SIG-M5 treated with dmso at 0.1 percent for 504 hours (cell line): Measurements from ENCODE around the gene ZNF846.
"Not testable (repeated sequence)": the region's sequence is repeated elsewhere in the genome, so short reads cannot be mapped to it uniquely, and the experiment has no call there.

Experiments used
- DNase-seq: peaks from one replicate; lab custom pipeline; 2025; ENCODE audit not compliant: unreplicated experiment; lab: John Stamatoyannopoulos, UW

ZNF846 gene

DNA sequence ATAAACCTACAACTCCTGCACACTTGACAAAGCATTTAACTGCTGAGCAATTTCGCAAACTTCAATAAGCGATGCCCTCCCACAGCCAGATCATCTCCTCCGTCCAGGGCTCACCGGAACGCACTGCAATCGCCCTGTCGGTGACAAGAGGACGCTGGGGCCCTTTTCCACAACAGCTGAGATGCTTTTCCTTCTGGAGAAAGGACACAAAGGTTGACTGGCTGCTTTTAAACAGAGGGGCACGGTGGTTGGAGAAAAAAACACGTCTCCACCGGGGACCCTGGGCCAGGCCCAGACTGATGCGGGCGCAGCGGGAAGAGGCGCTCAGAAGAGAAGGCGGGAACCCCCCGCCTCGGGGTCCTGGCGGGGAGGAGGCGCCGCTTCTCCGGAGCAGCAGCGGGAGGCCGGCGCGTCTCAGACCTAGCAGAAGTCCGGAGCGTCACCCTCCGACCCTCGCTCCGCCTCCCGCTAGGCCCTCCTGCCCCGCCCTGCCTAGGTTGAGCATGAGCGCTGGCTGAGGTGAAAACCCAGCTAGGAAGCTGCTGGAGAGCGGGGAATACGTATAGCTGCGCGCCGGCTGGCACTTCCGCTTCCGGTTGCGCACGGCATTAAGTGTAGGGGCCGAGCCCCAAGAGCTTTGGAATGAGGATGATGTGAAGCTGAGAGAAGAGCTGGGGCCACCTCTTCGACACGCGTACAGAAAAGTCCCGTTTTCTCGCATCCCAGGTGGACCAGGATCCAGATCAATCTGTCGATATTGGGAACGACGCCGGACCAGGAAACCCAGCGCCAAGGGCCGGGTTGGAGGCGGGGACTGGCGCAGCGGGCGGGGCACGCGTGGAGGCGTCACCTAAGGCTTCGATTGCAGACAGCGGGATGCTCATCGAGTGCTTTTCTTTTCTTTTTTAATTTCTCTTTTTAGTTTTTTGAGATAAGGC, at the start of gene ZNF846:
Gene ZNF846, minus strand, starts transcription at position 564 of the 938 bp plus-strand sequence. CDS start 3,788 bp downstream, outside the sequence.
- peak; percentile 92 for DNase-seq

DNA sequence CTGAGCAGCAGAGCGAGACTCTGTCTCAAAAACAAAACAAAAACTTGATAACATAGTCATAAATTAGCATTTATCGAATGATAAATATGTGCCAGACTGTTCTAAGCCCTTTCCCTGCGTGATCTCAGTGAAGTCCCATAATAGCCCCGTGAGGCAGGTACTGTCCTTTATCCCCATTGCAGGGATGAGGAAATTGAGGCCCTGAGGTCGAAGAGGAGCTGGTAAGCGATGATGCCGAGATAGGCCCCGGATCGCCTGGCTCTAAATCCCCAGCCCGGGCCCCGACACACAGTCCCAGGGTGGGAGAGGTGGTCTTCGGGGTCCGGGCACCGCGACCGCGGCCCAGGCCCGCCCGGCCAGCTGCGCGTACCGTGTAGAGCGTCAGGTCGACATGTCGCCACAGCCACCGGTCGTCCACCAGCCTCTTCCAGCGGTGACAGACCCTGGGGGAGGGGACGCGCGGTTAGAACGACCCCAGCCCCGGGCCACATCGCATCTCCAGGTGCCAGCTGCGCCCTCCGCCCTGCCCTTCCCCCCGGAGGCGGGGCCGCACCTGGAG, 49.7 kb upstream of the ZNF846 start:
- no peak for DNase-seq

DNA sequence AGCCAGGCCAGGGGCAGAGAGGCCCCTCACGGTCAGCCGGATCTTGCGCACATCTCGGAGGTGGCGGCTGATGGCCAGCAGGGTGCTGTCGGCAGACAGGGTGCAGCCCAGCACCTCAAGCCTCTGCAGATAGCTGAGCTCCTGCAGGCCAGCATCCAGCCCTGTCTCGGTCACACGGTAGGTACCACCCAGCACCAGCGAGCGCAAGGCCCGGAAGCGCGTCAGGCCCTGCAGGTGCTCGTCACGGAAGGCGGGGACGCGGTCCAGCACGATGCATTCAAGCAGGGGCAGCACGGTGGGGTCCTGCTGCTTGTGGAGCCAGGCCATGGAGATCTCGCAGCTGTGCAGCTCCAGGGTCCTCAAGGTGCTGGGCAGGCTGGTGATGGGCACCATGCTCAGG, 42.6 kb upstream of the ZNF846 start:
- no peak for DNase-seq

DNA sequence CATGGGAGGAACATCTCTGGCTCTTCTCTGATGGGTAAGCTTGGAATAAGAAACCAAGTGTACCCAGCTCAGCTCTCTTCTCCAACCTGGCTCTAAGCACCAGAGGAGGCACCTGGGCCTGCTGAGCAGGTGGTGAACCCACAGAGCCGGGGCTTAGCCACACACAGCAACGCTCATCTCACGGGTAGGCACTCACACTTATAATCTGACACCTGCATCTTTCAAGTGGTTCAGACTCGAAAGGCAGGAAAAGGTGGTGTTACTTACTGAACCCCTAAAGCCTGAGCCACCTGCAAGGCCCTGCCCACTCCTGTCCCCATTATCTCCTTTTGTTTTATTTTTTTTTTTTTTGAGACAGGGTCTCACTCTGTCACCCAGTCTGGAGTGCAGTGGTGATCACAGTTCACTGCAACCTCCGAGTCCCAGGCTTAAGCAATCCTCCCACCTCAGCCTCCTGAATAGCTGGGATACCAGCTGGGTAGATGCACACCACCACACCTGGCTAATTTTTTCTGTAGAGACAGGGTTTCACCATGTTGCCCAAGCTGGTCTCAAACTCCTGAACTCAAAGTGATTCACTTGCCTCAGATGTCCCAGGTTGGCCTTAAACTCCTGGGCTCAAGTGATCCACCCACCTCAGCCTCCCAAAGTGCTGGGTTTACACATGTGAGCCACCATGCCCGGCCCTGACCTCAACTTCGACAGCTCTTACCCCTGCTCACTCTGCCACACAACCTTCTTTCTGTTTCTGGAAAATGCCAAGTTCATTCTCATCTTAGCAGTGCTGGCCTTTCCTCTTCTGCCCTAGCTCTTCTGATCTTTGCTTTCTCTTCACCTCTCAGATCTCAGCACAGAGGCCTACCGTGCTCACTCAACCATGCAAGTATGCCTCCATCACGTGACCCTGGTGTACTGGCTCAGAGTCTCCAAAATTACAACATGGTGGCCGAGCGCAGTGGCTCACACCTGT, 40.6 kb upstream of the ZNF846 start:
- no peak for DNase-seq

DNA sequence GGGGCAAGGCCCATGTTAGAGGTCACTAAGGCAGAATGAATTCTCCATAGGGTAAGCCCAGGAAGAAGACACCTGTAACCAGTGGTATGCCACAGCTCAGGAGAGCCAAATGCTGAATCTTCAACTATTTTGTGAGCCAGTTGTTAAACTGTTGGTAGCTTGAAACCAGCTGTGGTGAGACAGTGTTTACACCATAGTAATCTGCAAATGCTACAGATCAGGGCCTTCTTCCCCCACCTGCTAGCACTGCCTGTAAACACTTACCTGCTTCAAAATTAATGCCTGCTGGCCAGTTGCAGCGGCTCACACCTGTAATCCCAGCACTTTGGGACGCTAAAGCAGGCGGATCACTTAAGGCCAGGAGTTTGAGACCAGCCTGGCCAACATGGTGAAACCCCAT, 38.3 kb upstream of the ZNF846 start:
- no peak for DNase-seq

DNA sequence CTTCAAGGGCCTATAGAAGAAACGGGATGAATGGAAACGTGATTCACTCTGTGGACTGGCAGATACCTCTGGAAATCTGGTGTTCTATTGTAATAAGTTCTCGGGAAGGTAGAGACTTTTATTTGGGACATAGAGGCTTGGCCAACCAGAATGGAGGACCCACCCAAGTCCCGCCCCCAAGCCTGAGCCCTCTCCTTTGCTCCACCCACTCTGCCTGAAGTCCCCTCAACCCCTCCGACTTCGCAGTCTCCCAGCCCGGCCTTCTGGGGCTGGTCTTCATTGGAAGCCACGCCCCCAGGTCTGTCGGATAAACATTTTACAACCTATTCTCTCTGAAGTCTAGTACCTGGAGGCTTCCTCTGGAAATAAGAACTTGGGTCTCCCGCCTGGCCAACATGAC, 33.4 kb upstream of the ZNF846 start:
- DNase-seq, result no peak

DNA sequence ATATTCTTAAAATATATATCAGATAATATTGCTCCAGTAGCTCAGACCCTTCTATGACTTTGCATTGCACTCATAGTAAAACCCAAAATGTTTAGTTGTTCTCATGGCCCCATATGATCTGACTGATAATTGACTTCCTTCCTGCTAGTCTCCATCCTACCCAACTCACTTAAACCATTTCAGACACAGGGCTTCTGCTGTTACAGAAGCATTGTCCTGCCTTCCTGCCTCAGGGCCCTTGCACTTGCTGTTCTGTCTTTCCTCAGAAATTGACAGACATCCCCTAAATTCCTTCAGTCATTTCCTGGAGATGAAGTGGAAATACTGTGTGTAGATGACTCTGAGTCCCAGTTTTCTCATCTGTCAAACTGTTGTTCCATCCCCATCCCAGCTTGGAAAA, 30.6 kb upstream of the ZNF846 start:
- DNase-seq, result no peak

DNA sequence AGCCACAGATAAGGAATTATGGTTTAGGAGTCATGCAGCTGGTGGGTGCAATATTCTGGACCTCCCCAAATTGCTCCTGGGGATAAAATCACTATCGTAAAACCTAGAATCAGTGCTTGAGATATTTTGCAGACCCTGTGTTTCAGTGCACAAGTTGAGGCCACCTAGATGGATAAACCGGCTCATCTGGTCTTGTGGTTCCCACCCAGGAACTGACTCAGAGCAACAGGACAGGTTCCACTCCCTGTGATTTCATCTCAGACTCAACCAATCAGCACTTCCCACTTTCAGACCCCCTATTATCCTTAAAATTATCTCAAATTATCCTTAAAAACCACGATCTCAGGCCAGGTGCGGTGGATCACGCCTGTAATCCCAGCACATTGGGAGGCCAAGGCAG, 29.3 kb upstream of the ZNF846 start:
- DNase-seq, result no peak

DNA sequence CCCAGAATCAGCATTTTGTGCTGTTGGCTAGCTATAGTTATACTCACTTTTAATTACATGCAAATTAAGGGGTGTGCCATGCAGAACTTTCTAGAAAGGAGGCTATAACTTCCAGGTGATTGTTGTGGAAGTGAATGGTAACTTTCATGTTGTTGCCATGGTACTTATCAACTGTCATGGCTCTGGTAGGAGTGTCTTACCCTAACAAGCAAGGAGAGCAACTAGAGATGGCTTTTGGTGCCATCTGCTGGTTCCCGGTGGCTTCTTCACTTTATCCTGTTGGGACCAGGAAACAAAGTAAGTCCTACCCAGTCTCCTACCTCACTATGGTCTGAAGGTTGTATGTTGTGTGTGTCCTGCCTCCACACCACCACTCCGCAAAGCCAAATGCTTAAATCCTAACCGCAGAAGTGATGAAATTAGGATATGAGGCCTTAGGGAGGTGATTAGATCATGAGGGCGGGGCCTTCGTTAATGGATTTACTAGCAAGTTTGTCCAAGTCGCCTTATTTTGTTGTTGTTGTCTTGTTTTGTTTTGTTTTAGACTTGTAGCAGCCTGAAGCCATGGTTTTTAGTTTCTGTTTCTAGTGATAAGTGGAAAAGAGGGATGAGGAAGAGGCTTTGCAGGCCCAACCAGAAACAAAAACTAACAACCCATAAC, 27.7 kb upstream of the ZNF846 start:
- DNase-seq, result peak; percentile 87

DNA sequence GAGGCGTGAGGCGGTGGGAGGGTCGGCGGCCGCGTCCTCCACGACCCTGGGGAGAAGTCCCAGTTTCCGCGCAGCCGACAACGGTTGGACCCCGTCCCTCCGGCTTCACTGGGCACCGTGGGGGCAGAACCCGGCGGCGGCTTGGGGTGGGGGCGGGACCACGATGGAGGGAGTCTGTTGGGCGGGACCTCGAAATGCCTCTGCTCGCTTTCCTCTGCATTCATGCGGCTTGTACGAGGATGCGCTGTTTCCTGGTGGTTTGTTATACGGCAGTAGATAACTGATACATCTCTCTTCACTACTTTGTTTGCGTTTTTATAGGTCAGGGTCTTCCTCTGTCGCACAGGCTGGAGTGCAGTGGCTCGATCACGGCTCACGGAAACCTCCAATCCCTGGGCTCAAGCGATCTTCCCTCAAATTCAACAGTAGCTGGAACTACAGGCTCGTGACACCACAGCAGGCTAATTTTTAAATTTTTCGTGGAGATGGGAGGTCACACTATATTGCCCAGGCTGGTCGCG, 24.6 kb upstream of the ZNF846 start:
- no peak for DNase-seq

DNA sequence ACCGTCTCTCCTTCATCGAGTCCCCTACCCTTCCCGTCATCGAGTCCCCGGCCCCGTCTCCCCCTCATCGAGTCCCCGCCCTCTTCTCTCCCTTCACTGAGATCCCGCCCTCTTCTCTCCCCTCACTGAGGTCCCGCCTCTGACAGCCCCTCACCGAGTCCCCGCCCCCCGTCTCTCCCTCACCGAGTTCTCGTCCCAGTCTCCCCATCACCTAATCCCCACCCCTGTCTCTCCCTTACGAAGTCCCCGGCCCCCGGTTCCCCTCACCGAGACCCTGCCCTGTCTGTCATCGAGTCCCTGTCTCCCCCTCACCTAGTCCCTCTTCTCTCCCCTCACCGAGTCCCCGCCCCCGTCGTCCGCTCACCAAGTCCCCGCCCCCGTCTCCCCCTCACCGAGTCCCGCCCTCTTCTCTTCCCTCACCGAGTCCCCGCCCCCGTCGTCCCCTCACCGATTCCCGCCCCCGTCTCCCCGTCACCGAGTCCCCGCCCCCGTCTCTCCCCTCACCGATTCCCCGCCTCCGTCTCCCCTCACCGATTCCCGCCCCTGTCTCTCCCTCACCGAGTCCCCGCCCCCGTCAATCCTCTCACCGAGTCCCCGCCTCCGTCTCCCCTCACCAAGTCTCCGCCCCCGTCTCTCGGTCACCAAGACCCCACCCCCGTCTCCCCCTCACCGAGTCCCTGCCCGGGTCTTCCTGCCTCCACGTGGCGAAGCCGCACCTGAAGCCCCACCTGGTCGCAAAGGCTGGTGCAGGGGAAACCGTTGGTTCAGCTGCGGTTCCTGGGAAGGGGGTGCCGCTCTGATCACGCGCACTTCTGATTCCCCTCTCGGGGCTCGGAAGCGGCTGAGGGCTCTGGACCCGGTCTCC, 23.9 kb upstream of the ZNF846 start:
- DNase-seq, result peak; percentile 81

DNA sequence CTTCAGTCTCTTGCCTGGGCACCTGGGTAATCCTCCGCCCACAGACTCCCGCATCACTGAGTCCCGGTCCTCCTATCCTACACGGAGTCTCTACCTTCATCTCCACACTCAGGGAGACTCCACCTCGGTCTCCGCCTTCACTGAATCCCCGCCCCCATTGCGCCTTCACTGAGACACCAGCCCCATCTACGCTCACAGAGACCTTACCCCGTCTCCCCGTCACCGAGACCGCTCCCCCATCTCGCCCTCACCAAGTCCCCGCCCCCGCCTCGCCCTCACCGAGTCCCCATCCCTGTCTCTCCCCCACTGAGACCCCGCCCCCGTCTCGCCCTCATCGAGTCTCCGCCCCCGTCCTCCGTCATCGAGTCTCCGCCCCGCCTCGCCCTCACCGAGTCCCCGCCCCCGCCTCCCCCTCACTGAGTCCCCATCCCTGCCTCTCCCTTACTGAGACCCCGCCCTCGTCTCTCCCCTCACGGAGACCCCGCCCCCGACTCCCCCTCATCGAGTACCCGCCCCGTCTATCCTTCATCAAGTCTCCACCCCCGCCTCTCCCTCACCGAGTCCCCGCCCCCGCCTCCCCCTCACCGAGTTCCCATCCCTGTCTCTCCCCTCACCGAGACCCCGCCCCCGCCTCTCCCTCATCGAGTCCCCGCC, 23.1 kb upstream of the ZNF846 start:
- DNase-seq, result peak; percentile 82

DNA sequence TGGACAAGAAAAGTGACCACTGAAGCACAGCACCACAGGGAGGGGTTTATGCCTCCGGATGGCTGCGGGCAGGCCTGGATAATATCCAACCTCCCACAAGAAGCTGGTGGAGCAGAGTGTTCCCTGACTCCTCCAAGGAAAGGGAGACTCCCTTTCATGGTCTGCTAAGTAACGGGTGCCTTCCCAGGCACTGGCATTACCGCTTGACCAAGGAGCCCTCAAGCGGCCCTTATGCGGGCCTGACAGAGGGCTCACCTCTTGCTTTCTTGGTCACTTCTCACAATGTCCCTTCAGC, 22.5 kb upstream of the ZNF846 start:
- DNase-seq, result not testable (repeated sequence)

DNA sequence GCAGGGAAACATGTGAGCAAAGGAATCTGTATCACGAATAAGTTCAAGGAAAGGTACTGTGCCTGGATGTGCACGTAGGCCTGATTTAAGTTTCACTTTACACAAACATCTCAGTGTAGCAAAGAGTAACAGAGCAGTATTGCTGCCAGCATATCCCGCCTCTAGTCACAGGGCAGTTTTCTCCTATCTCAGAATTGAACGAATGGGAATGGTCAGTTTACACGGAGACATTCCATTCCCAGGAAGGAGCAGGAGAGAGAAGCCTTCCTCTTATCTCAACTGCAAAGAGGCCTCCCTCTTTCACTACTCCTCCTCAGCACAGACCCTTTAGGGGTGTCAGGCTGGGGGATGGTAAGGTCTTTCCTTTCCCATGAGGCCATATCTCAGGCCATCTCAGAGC, 21.0 kb upstream of the ZNF846 start:
- not testable (repeated sequence) for DNase-seq

DNA sequence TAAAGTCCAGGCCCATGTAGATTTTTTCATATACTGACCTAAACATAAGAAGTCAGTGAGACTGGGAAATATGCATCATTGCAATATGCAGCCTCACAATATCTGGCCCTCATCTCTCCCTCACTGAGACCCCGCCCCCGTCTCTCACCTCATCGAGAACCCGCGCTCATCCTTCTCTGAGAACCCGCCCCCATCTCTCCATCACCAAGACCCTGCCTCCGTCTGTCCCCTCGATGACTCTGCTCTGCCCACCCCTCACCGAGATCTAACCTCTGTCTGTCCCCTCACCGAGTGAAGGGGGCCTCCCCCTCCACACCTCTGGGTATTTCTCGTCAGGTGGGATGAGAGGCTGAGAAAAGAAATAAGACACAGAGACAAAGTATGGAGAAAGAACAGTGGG, 20.5 kb upstream of the ZNF846 start:
- DNase-seq, result no peak

DNA sequence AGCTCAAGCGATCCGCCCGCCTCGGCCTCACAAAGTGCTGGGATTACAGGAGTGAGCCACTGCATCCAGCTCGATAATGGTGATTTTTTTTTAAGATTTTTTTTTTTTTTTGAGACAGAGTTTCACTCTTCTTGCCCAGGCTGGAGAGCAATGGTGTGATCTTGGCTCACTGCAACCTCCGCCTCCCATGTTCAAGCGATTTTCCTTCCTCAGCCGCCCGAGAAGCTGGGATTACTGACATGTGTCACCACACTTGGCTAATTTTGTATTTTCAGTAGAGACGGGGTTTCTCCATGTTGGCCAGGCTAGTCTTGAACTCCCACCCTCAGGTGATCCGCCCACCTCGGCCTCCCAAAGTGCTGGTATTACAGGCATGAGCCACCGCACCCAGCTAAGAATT, 20.1 kb upstream of the ZNF846 start:
- not testable (repeated sequence) for DNase-seq

DNA sequence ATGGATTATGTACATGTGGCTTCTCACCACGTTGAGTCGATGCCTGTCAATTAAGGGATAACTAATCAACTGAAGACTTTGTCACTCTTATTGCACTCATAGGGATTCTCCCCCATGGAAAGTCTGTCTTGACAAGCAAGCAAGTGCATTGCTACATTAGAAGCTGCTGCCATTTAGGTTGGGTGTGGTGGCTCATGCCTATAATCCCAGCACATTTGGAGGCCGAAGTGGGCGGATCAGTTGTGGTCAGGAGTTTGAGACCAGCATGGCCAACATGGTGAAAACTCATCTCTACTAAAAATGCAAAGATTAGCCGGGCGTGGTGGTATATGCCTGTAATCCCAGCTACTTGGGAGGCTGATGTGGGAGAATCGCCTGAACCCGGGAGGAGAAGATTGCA, 18.3 kb upstream of the ZNF846 start:
- no peak for DNase-seq

DNA sequence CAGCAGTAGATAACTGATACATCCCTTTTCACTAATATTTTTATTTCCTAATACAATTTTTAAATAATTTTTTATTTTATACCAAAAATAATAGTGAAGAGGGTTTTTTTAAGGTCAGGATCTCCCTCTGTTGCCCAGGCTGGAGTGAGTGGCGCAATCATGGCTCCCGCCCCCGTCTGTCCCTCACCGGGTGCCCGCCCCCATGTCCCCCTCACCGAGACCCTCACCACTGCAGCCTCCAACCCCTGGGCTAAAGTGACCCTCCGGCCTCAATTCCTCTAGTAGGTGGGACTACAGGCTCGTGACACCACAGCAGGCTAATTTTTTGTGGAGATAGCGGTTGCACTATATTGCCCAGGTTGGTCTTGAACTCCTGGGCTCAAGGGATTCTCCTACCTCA, 17.8 kb upstream of the ZNF846 start:
- DNase-seq, result no peak
